Uterus (tissue), 2 donors: ENCODE results near the gene PPM1H.

Experiments used
- CTCF ChIP-seq, 4 experiments: fragments of 200-600 bp in 2 of 4; fragments of 450-650 bp in 2 of 4; sonication (generic) in 2 of 4; IDR thresholded peaks; one replicate each; pipeline ENCODE4 v1.5.1; 2016 to 2019; ENCODE audit warnings: antibody characterized with exemption in 4 of 4, mild to moderate bottlenecking in 2 of 4, moderate library complexity in 1 of 4
- POLR2A ChIP-seq, 2 donors: fragments of 450-650 bp; IDR thresholded peaks; one replicate each; pipeline ENCODE4 v1.6.1; 2016; ENCODE audit warnings: antibody characterized with exemption in 2 of 2, mild to moderate bottlenecking in 1 of 2, moderate library complexity in 1 of 2

- TF ChIP-seq CTCF (IDR thresholded peaks at IDR 0.05): no peak
- TF ChIP-seq POLR2A (IDR thresholded peaks at IDR 0.05): no peak
Measured at GRCh38 chr12:62957233-62957953, 22.4 kb upstream of the PPM1H start.
